Ishikawa (cell line): ENCODE measurements around the gene WDR73.

Experiments
- CEBPB ChIP-seq: IDR thresholded peaks from 2 replicates; pipeline ENCODE4 v1.6.1; 2012
- CREB1 ChIP-seq: IDR thresholded peaks from 2 replicates; pipeline ENCODE4 v1.6.1; 2012; ENCODE audit warnings: low read depth
- EGR1 ChIP-seq: IDR thresholded peaks from 2 replicates; pipeline ENCODE4 v1.6.1; 2012
- EP300 ChIP-seq: IDR thresholded peaks from 2 replicates; pipeline ENCODE4 v1.6.1; 2012; ENCODE audit warnings: borderline replicate concordance
- FOXM1 ChIP-seq: IDR thresholded peaks from 2 replicates; pipeline ENCODE4 v1.6.1; 2012; ENCODE audit warnings: low read depth, borderline replicate concordance
- MAX ChIP-seq: IDR thresholded peaks from 2 replicates; pipeline ENCODE4 v1.6.1; 2012
- NFIC ChIP-seq: IDR thresholded peaks from 2 replicates; pipeline ENCODE4 v1.6.1; 2012
- RAD21 ChIP-seq: IDR thresholded peaks from 2 replicates; pipeline ENCODE4 v1.6.1; 2012; ENCODE audit warnings: low read depth
- REST ChIP-seq: IDR thresholded peaks from 2 replicates; pipeline ENCODE4 v1.6.1; 2012; ENCODE audit warnings: low read depth, mild to moderate bottlenecking
- TAF1 ChIP-seq: IDR thresholded peaks from 2 replicates; pipeline ENCODE4 v1.6.1; 2012; ENCODE audit warnings: low read depth, mild to moderate bottlenecking
- TCF12 ChIP-seq: IDR thresholded peaks from 2 replicates; pipeline ENCODE4 v1.6.1; 2012; ENCODE audit warnings: low read depth
- TEAD4 ChIP-seq: IDR thresholded peaks from 2 replicates; pipeline ENCODE4 v1.6.1; 2012
- USF1 ChIP-seq: IDR thresholded peaks from 2 replicates; pipeline ENCODE4 v1.6.1; 2012
- YY1 ChIP-seq: IDR thresholded peaks from 2 replicates; pipeline ENCODE4 v1.6.1; 2012; ENCODE audit warnings: low read depth
- ZBTB7A ChIP-seq: IDR thresholded peaks from 2 replicates; pipeline ENCODE4 v1.6.1; 2012; ENCODE audit warnings: low read depth

WDR73 gene

GRCh38 chr15:84638103-84638502 is 16.0 kb downstream of the WDR73 start:
- TF ChIP-seq TAF1 (no peak), REST (no peak), USF1 (no peak), RAD21 (peak; percentile 40)

GRCh38 chr15:84634228-84634837 is 19.8 kb downstream of the WDR73 start:
- TF ChIP-seq ZBTB7A: no peak
- no peak for TF ChIP-seq EGR1
- no peak for TF ChIP-seq TCF12
- TF ChIP-seq EP300: no peak
- no peak for TF ChIP-seq USF1
- no peak for TF ChIP-seq REST
- TF ChIP-seq TEAD4: no peak
- no peak for TF ChIP-seq TAF1
- no peak for TF ChIP-seq MAX
- no peak for TF ChIP-seq YY1

- no peak; the same call in 1 of the 2 replicates for TF ChIP-seq TCF12
- TF ChIP-seq USF1: no peak
- TF ChIP-seq MAX: peak; percentile 26; the same call in 1 of the 2 replicates
- TF ChIP-seq TAF1: peak; percentile 18; the same call in 1 of the 2 replicates
- 0 out of 2 replicates have a peak, but pooled peaks have one; percentile 41 for TF ChIP-seq YY1
Measured at GRCh38 chr15:84633311-84634227, 20.5 kb downstream of the WDR73 start.

GRCh38 chr15:84631706-84632272 is 22.3 kb downstream of the WDR73 start:
- TF ChIP-seq NFIC (no peak), YY1 (0 out of 2 replicates have a peak, but pooled peaks have one; percentile 20)

GRCh38 chr15:84629033-84629432 is 25.1 kb downstream of the WDR73 start:
- TF ChIP-seq TCF12: no peak
- no peak for TF ChIP-seq ZBTB7A
- no peak for TF ChIP-seq CEBPB
- TF ChIP-seq TAF1: no peak
- TF ChIP-seq FOXM1: no peak

- TF ChIP-seq FOXM1 (no peak), CREB1 (no peak), RAD21 (no peak)
Measured at GRCh38 chr15:84625123-84625522, 29.0 kb downstream of the WDR73 start.
